IMR-90 (cell line): ENCODE measurements around the gene SLX9. TPM values are rescaled to one million over a fixed set of nuclear protein-coding genes. Genes with fewer than 3 reads are reported as not detected.

ENCODE experiments used
- ATAC-seq: fragments of 200-7000 bp; cut with Tn5 transposase; 2 replicates; pipeline ENCODE4 v1.9.1; 2020; ENCODE audit warnings: low read depth, mild to moderate bottlenecking, moderate library complexity
- BruUV-seq: library from RNA; stranded (reverse); fragments of 400-500 nt; replicated peaks from 2 replicates; lab custom pipeline; 2021; lab: Mats Ljungman, UMichigan
- CTCF ChIA-PET: fragments of 300-600 bp; formaldehyde crosslinking; extraction: SDS; loops from one replicate; lab custom pipeline; 2021; ENCODE audit warnings: antibody characterized with exemption; lab: Yijun Ruan, JAX
- POLR2A ChIA-PET: fragments of 300-600 bp; sonication (Branson Sonifier 250); formaldehyde crosslinking; loops from one replicate; lab custom pipeline; 2022; ENCODE audit warnings: antibody characterized with exemption; ENCODE audit not compliant: unreplicated experiment; lab: Charles Lee
- DNase-seq: peaks from one replicate; pipeline ENCODE4 v3.0.0; 2013
- H2AFZ ChIP-seq: replicated peaks from 2 replicates; pipeline ENCODE3; 2013; ENCODE audit warnings: low read length, mild to moderate bottlenecking; ENCODE audit not compliant: poor library complexity
- H2AK5ac ChIP-seq: 2 replicates; pipeline ENCODE4 v1.6.1; 2013; ENCODE audit warnings: low read depth, low read length, inconsistent platforms
- H2AK9ac ChIP-seq: replicated peaks from 2 replicates; pipeline ENCODE3; 2013; ENCODE audit warnings: mild to moderate bottlenecking, low read depth, low read length, moderate library complexity; ENCODE audit not compliant: poor library complexity
- H2BK120ac ChIP-seq: 2 replicates; pipeline ENCODE4 v1.6.1; 2013; ENCODE audit warnings: low read depth, low read length, inconsistent platforms
- H2BK15ac ChIP-seq: 3 replicates; pipeline ENCODE4 v1.6.1; 2013; ENCODE audit warnings: low read depth, low read length, inconsistent platforms
- H2BK20ac ChIP-seq: 2 replicates; pipeline ENCODE4 v1.6.1; 2013; ENCODE audit warnings: low read depth, mild to moderate bottlenecking, inconsistent platforms, low read length, moderate library complexity
- H2BK5ac ChIP-seq: 2 replicates; pipeline ENCODE4 v1.6.1; 2013; ENCODE audit warnings: mild to moderate bottlenecking, low read depth, low read length, inconsistent platforms; ENCODE audit not compliant: poor library complexity, severe bottlenecking
- H3K14ac ChIP-seq: replicated peaks from 2 replicates; pipeline ENCODE4 v1.6.1; 2013; ENCODE audit warnings: low read depth, low read length, inconsistent platforms
- H3K18ac ChIP-seq: 2 replicates; pipeline ENCODE4 v1.6.1; 2013; ENCODE audit warnings: low read depth, low read length, control low read depth
- H3K23ac ChIP-seq: 2 replicates; pipeline ENCODE4 v1.6.1; 2013; ENCODE audit warnings: low read depth, low read length, inconsistent platforms
- H3K27ac ChIP-seq: 2 replicates; pipeline ENCODE4 v1.5.1; 2013; ENCODE audit warnings: mild to moderate bottlenecking, control low read depth, low read length; ENCODE audit not compliant: insufficient read depth
- H3K27me3 ChIP-seq: 2 replicates; pipeline ENCODE4 v1.6.1; 2013; ENCODE audit warnings: low read length; ENCODE audit not compliant: control insufficient read depth, insufficient read depth
- H3K36me3 ChIP-seq: 2 replicates; pipeline ENCODE4 v1.6.1; 2013; ENCODE audit warnings: low read length, mixed read lengths; ENCODE audit not compliant: control insufficient read depth, insufficient read depth
- H3K4ac ChIP-seq: 2 replicates; pipeline ENCODE4 v1.6.1; 2013; ENCODE audit warnings: low read depth, low read length, inconsistent platforms
- H3K4me1 ChIP-seq: 2 replicates; pipeline ENCODE4 v1.6.1; 2013; ENCODE audit warnings: low read length, mixed read lengths; ENCODE audit not compliant: control insufficient read depth, insufficient read depth
- H3K4me2 ChIP-seq: 2 replicates; pipeline ENCODE4 v1.6.1; 2013; ENCODE audit warnings: low read depth, mild to moderate bottlenecking, control low read depth, low read length, moderate library complexity
- H3K4me3 ChIP-seq: 2 replicates; pipeline ENCODE4 v1.5.1; 2013; ENCODE audit warnings: low read depth, mild to moderate bottlenecking, control low read depth, low read length, moderate library complexity; ENCODE audit not compliant: insufficient read depth
- H3K56ac ChIP-seq: 2 replicates; pipeline ENCODE4 v1.6.1; 2013; ENCODE audit warnings: low read length, inconsistent platforms; ENCODE audit not compliant: insufficient read depth; ENCODE audit errors: extremely low read depth
- H3K79me1 ChIP-seq, 2 experiments: 2 replicates each; pipeline ENCODE4 v1.6.1; 2013; ENCODE audit warnings: low read length in 2 of 2, inconsistent platforms in 1 of 2, low read depth in 1 of 2
- H3K9ac ChIP-seq: 2 replicates; pipeline ENCODE4 v1.6.1; 2013; ENCODE audit warnings: low read depth, low read length, control low read depth
- H3K9me1 ChIP-seq: 2 replicates; pipeline ENCODE4 v1.6.1; 2013; ENCODE audit warnings: low read length, inconsistent platforms; ENCODE audit not compliant: insufficient read depth
- H3K9me3 ChIP-seq: 2 replicates; pipeline ENCODE4 v1.6.1; 2013; ENCODE audit warnings: low read length; ENCODE audit not compliant: control insufficient read depth, insufficient read depth
- H4K20me1 ChIP-seq: 2 replicates; pipeline ENCODE4 v1.6.1; 2013; ENCODE audit warnings: low read length, inconsistent platforms; ENCODE audit not compliant: insufficient read depth
- H4K5ac ChIP-seq: 2 replicates; pipeline ENCODE4 v1.6.1; 2013; ENCODE audit warnings: mild to moderate bottlenecking, low read depth, low read length, control low read depth
- H4K8ac ChIP-seq, 2 experiments: 2 replicates each; pipeline ENCODE4 v1.6.1; 2013; ENCODE audit warnings: low read depth in 2 of 2, low read length in 2 of 2, control low read depth in 1 of 2, inconsistent platforms in 1 of 2
- H4K91ac ChIP-seq: 2 replicates; pipeline ENCODE4 v1.6.1; 2013; ENCODE audit warnings: low read depth, low read length, inconsistent platforms; ENCODE audit not compliant: insufficient read depth
- BHLHE40 ChIP-seq: fragments of 150-350 bp; IDR thresholded peaks from 2 replicates; pipeline ENCODE4 v1.6.1; 2016; ENCODE audit warnings: mild to moderate bottlenecking, low read depth, low read length
- CHD1 ChIP-seq: IDR thresholded peaks from 2 replicates; pipeline ENCODE4 v1.6.1; 2012; ENCODE audit warnings: low read depth, low read length, improper control_type of control experiment
- CTCF ChIP-seq: conservative IDR thresholded peaks from 2 replicates; pipeline ENCODE4 v1.5.1; 2012; ENCODE audit warnings: mild to moderate bottlenecking, low read depth, low read length, improper control_type of control experiment
- ELK1 ChIP-seq: fragments of 150-350 bp; IDR thresholded peaks from 2 replicates; pipeline ENCODE4 v1.6.1; 2016; ENCODE audit warnings: low read depth, mild to moderate bottlenecking, low read length, moderate library complexity, borderline replicate concordance
- FOS ChIP-seq: fragments of 150-350 bp; IDR thresholded peaks from 2 replicates; pipeline ENCODE4 v1.6.1; 2016; ENCODE audit warnings: low read depth, low read length
- MAFK ChIP-seq: IDR thresholded peaks from 2 replicates; pipeline ENCODE4 v1.6.1; 2012; ENCODE audit warnings: low read depth, low read length, improper control_type of control experiment
- MAZ ChIP-seq: IDR thresholded peaks from 2 replicates; pipeline ENCODE4 v1.6.1; 2012; ENCODE audit warnings: low read depth, mild to moderate bottlenecking, low read length, improper control_type of control experiment, moderate library complexity, borderline replicate concordance
- MXI1 ChIP-seq: IDR thresholded peaks from 2 replicates; pipeline ENCODE4 v1.6.1; 2012; ENCODE audit warnings: low read depth, mild to moderate bottlenecking, low read length, moderate library complexity, borderline replicate concordance
- RCOR1 ChIP-seq: IDR thresholded peaks from 2 replicates; pipeline ENCODE4 v1.6.1; 2012; ENCODE audit warnings: mild to moderate bottlenecking, low read length, improper control_type of control experiment; ENCODE audit not compliant: insufficient replicate concordance
- RFX5 ChIP-seq: IDR thresholded peaks from 2 replicates; pipeline ENCODE4 v1.8.0; 2012; ENCODE audit warnings: low read depth, mild to moderate bottlenecking, low read length, moderate library complexity
- USF2 ChIP-seq: fragments of 150-350 bp; IDR thresholded peaks from 2 replicates; pipeline ENCODE4 v1.6.1; 2017; ENCODE audit warnings: mild to moderate bottlenecking, antibody characterized with exemption, low read length, low read depth
- WGBS, 2 experiments: methylation state at CpG; one replicate each; pipeline versions ENCODE4 v1.1.5 to v1.1.7; 2013; ENCODE audit warnings: missing lambda C conversion rate in 2 of 2; ENCODE audit not compliant: insufficient read length in 1 of 2; ENCODE audit errors: extremely low coverage in 2 of 2; 5-methylcytosine and 5-hydroxymethylcytosine counted together
- dilution Hi-C: fragments of 300-500 bp; cut with HindIII; formaldehyde crosslinking; loops from one replicate; pipeline ENCODE4 v1.14.3; 2018; ENCODE audit warnings: low sequenced_read_pairs; ENCODE audit not compliant: unreplicated experiment
- in situ Hi-C: fragments of 300-500 bp; cut with MboI; formaldehyde crosslinking; loops from 3 replicates; pipeline ENCODE4 v1.14.3; 2019; ENCODE audit warnings: low sequenced_read_pairs, inconsistent platforms, mixed read lengths
- intact Hi-C: fragments of 100-400 bp; cut with micrococcal nuclease; formaldehyde crosslinking; loops from 2 replicates; pipeline ENCODE4 v1.10.0; 2022
- polyA plus RNA-seq, 3 experiments: library from polyadenylated mRNA; depleted of rRNA; stranded (reverse); fragments of >200 nt; gene quantifications; 2 replicates each; pipeline ENCODE4 v1.2.3, GENCODE V29; 2012; ENCODE audit warnings: low replicate concordance in 1 of 3
- total RNA-seq: library from RNA; depleted of rRNA; stranded (reverse); fragments of >200 nt; gene quantifications from 2 replicates; pipeline ENCODE4 v1.2.3, GENCODE V29; 2012

SLX9 gene
- total and polyA plus RNA-seq, 2 of the 4 experiments (the other 2 are of a cell fraction), result 10.4 to 21.7 TPM

GRCh38 chr21:44934797-44935532 is 4.9 kb upstream of the SLX9 start (continued):
- TF ChIP-seq RFX5, result no peak

- Histone ChIP-seq H2BK5ac (no peak overlapping the region), H2AK5ac (no peak overlapping the region), H2BK15ac (no peak overlapping the region), H2AFZ (no peak overlapping the region), H4K8ac (no peak overlapping the region), H2AK9ac (no peak overlapping the region), H4K91ac (no peak overlapping the region), H3K4ac (no peak overlapping the region), H3K4me3 (no peak overlapping the region), H3K36me3 (no peaks in the 10 kb centered on the region), H3K9me3 (no peaks in the 10 kb centered on the region; the same call in none of the 2 replicates), H3K27me3 (peaks cover 44% of the 10 kb centered on the region), H3K79me1 (peaks cover 10 to 20% of the 10 kb centered on the region in 2 experiments), H2BK120ac (no peak overlapping the region), H3K9me1 (peaks cover 9% of the 10 kb centered on the region), H4K5ac (no peak overlapping the region), H2BK20ac (no peak overlapping the region), H3K4me2 (no peak overlapping the region), H3K56ac (no peak overlapping the region), H3K27ac (no peak overlapping the region), H3K23ac (no peak overlapping the region), H4K20me1 (peaks cover 14% of the 10 kb centered on the region; the same call in 1 of the 2 replicates), H3K9ac (no peak overlapping the region), H3K14ac (no peak overlapping the region), H3K18ac (no peak overlapping the region), H3K4me1 (peaks cover 13% of the 10 kb centered on the region)
- DNase-seq (no peak), ATAC-seq (no peak)
- intact Hi-C loops (no loop called here), in situ Hi-C loops (loop anchor here (5.0 to 25.0 kb wide), 2 partner anchors 138 to 423 kb away; no protein-coding TSS in a partner anchor), dilution Hi-C loops (no loop called here)
- no peak for TF ChIP-seq FOS
- TF ChIP-seq CTCF, result no peak
- no peak for TF ChIP-seq MAZ
- no peak for TF ChIP-seq CHD1
- no peak for TF ChIP-seq RFX5
- no peak for TF ChIP-seq RCOR1
- TF ChIP-seq BHLHE40, result no peak
- TF ChIP-seq ELK1, result no peak
- TF ChIP-seq MAFK, result no peak
- TF ChIP-seq USF2, result no peak
- TF ChIP-seq MXI1, result no peak
- ChIA-PET POLR2A (no interaction called here), CTCF (interaction anchor here (1.4 kb wide), 1 partner anchor 14 kb away, joined by 3 read pairs; no protein-coding TSS in a partner anchor)
- 88% methylated on average over 3 of the region's 10 CpGs; no CpG with 5 or more reads in 1 of the 2 experiments for WGBS, 2 experiments
- no TSS peak for BruUV-seq
Measured at GRCh38 chr21:44935533-44935927, 4.3 kb upstream of the SLX9 start.
